Measurements from ENCODE around the gene KLHL22. TPM values are rescaled to one million over a fixed set of nuclear protein-coding genes. Genes with fewer than 3 reads are reported as not detected.

The KLHL22 gene
- total RNA-seq: 62.0 TPM

GRCh38 chr22:20494978-20495860 is at the start of gene KLHL22:
Gene KLHL22 (minus strand): TSS chr22:20495795. CDS start chr22:20489211, 6,584 bp downstream.

DNA sequence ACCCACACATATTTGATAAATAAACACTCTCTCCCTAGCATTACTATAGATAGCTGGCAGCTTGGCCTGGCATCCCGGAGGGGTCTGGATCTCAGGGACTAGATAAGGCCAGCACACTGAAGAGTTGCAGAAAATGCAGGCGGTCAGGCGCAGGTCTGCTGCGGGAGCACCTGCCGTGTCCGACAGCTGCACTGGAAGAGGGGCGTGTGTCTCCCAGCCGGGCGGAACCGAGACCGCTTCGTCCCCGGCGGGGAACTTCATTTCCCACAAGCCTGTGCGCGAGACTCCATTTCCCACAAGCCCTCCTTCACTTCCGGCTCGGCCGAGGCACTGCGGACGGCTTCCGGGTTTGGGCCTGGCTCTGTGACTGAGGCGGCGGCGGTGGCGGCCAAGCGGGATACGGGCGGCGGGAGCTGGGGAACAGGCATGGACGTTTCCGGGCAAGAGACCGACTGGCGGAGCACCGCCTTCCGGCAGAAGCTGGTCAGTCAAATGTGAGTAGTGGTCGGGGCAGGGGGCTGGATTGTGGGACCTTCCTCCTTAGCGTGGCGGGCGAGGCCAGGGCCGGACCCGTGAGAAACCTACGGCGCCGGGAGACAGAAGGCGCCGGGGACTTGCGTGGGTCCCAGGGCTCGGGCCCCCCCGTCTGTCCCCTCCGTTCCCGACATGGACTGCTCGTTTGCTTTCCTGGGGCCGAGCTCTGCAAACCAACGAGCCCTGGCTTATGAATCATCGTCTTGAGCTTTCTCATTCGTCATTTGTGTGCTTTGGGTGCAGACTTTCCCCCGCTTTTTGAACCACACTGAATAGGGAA is 11.9 kb upstream of the KLHL22 start, which contains the start of gene MED15:
Gene MED15, plus strand, starts transcription at position 358 of the 814 bp plus-strand sequence. Its CDS starts 69 bp downstream, at position 427.

DNA sequence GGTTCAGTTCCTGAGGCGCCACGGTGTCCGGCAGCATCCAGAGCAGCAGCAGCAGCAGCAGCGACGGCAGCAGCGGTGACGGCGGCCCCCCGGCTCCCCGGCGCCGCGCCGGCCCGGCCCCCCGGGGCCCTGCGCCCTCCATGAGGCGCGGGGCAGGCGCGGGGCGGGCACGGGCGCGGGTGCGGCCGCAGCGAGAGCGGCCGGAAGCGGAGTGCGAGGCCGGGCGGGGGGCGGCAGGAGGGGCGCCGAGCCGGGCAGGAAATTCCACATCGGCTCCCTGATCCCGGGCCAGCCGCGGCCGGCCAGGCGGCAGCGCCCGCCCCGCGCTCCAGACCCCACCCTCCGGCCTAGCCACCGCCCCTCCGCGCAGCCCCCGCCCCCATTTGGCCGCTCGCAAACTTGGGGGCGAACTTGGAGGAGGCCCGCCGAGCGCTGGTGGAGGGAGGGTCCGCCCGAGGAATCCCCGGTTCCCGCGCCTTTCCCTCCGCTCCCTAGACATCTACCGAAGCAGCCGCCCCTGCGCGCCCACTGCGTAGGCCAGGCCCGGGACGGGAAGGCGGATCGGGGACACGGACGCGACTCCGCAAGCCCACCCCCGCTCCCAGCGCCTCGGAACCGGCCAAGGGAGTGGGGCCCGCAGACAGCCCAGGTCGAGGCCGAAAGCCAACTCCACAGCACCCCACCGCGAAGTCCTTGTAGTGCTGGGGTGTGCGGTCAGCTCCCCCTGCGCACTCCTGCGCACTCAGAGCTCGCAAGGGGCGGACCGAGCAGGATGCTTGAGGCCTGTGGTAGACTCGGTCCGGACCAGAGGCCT is 57.8 kb downstream of the KLHL22 start, which contains the start of gene SCARF2:
Gene SCARF2, minus strand, starts transcription at position 213 of the 814 bp plus-strand sequence. Its CDS starts 71 bp downstream, at position 142.

GRCh38 chr22:20393705-20394476 is 101.7 kb downstream of the KLHL22 start, which contains the start of gene ZNF74:
Gene ZNF74 (plus strand): TSS chr22:20394151. CDS start chr22:20394629, 478 bp downstream.

Other genes with a start within 250 kb of the KLHL22 start
- gene RTN4R, start 227.5 kb downstream of the KLHL22 start, total RNA-seq: 9.7 TPM
- 41.8 TPM for gene DGCR6L, start 175.7 kb downstream of the KLHL22 start, total RNA-seq
- gene ZNF74, start 101.6 kb downstream of the KLHL22 start, total RNA-seq: 37.7 TPM
- 16.8 TPM for gene SCARF2, start 58.0 kb downstream of the KLHL22 start, total RNA-seq
- 41.7 TPM for gene MED15, start 11.8 kb upstream of the KLHL22 start, total RNA-seq

All from camera-type eye (tissue), 1 donor.